Stimulated activated CD4-positive, alpha-beta T cell treated with anti-CD3 and anti-CD28 coated beads, Interleukin-2, amount 100 ng/mL, for 24 hours (primary cell): ENCODE measurements around the gene SUMO3.
A peak's percentile ranks its signal among the peaks of the same experiment; 100 is the strongest.

Source experiments
- DNase-seq, 2 donors: peaks; one replicate each; pipeline ENCODE4 v3.0.0-alpha.2; 2020

SUMO3 gene

DNA sequence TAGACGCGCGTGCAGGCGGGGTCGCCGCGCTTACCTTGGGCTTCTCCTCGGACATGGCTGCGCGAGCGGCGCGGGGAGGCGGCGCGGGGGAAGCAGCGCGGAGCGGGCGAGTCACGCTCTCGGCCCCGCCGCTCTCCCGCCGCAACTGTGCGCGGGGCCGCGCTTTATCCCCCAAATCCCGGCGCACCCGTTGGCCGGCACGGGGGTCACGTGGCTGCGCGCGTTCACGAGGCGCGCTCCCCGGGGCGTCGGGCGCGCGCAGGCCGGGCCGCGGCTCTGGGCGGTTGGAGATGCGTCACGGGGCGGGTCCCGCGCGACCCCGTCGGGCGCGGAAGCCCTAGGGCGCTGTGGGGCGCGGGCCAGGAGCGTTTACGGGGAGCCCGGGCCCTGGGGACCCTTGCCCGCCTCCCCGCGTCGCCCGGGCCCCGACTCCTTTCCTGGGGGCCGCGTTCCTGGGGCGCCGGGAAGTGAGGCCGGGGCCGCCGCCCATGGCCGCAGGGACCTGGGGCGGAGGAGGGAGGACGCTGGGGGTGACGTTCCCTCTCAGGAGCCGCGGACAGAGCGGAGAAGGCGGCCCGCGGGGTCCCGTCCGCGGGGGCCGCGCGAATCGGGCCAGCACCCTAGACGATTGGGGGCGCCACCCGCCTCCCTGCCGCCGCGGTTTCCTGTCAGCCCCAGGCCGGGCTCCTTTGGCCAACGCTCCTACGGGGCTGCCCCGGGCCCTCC is at the start of gene SUMO3:
SUMO3 (minus strand) TSS at position 149 of the 726 bp plus-strand sequence; CDS start at position 55, 94 bp downstream.
- DNase-seq: peak; percentile 84 to 86

DNA sequence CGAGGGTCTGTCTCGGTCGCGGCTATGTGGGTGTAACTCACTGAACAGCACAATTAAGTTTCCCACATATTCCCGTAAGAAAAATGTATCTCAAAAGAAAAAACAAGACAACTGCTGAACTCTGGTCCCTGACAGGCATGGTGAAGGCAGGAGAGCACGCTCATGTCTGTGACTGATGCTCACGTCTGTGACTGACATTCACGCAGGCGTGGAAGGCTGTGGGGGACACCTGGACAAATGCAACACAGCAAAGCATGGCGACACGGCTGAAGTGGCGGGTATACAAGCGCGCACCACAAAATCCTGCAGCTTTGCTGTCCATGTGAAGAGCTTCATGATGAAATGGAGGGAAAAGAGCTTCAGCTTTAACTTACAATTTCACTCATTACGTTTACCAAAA is 49.6 kb upstream of the SUMO3 start:
- no peak for DNase-seq

DNA sequence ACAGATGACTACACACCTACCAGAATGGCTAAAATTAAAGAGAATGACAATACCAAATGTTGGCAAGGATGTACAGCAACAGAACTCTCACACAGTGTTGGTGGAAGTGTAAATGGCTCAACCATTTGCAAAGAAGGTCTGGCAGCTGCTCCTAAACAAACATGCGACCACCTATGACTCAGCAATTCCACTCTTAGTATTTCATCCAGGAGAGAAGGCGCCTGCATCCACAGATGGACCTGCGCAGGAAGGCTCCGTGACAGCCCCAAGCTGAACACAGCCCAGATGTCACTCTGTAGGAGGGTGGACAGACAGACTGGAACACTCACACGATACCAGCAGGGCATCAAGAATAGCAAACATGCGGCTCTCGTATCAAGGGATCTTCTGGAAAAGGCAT is 48.9 kb upstream of the SUMO3 start:
- no peak for DNase-seq

DNA sequence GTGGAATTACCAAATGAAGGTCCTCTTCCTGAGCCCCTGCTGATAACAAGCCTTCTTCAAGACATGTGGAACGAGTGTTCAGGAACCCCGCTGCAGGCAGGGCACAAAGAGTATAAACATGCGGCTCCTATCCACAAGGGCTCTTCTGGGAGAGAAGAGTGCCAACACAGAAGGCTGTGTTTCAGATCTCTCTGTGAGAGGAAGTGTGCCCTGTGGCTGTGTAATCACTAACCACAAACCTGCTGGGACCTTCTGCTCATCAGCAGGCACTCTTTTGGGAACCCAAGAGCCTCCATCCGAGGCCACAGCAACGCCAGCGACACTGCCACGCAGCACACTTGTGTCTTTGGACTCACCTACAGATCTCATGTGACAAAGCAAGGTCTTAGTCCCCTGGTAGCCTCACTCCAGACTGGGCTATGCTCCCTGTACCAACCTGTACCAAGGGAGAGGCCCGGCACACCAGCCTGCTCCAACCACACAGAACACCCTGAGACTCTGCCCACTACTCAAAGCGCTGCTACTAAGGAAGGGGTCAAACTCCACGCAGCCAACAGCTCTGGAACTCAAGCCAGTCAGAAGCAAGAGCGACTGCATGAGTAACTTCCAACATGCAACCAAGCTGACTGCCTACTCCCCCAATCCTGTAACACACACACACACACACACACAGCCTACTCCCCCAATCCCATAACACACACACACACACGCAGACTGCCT is 47.9 kb upstream of the SUMO3 start:
- no peak for DNase-seq

- no peak for DNase-seq
Measured at GRCh38 chr21:44862869-44863685, 45.2 kb upstream of the SUMO3 start.

DNA sequence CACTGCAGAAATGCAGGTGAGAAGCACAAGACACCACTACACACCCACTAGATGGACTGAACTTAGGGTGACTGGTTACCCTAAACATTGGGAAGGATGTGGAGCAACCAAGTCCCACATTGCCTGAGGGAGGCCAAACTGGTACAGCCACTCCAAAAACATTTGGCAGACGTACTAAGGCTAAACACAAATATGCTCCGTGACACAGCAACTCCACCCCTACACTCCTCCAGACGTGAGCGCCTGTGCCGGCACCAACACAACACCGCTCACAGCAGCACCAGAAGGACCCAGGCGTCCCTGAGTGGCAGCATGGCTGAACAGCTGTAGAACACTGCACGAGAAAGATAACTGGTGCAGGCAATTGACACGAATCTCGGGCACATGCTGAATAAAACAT is 40.9 kb upstream of the SUMO3 start:
- no peak for DNase-seq

GRCh38 chr21:44858291-44858690 is 40.4 kb upstream of the SUMO3 start:
- no peak for DNase-seq

DNA sequence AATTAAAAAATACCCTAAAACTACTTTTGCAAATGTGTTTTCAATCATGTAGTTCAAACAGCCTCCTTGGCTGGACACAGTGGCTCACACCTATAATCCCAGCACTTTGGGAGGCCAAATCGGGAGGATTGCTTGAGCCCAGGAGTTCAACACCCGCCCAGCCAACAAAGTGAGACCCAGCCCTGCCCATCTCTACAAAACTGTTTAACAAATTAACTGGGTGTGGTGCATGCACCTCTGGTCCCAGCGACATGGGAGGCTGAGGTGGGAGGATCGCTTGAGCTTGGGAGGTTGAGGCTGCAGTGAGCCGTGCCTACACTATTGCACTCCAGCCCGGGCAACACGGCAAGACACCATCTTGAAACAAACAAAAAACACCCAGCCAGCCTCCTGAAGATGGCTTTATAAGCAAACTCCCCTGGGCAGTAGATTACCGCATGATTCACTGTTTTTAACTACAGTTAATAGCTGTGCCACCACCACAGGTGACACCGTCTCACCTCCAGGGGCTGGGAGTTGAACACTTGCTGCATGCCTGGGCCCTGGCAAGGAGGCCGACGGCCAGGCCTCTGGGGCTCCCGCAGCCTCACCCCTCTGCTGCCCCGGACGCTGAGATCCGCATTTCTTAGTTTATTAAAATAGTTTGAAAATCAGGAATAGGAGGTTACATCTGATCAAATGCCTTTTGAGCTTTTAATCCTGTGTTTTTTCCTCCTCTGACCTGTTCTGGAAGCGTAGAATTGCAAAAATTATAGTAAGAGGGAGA is 39.4 kb upstream of the SUMO3 start:
- DNase-seq: no peak

GRCh38 chr21:44856131-44856530 is 38.3 kb upstream of the SUMO3 start:
- DNase-seq: no peak

GRCh38 chr21:44855572-44855971 is 37.7 kb upstream of the SUMO3 start:
- DNase-seq: no peak

DNA sequence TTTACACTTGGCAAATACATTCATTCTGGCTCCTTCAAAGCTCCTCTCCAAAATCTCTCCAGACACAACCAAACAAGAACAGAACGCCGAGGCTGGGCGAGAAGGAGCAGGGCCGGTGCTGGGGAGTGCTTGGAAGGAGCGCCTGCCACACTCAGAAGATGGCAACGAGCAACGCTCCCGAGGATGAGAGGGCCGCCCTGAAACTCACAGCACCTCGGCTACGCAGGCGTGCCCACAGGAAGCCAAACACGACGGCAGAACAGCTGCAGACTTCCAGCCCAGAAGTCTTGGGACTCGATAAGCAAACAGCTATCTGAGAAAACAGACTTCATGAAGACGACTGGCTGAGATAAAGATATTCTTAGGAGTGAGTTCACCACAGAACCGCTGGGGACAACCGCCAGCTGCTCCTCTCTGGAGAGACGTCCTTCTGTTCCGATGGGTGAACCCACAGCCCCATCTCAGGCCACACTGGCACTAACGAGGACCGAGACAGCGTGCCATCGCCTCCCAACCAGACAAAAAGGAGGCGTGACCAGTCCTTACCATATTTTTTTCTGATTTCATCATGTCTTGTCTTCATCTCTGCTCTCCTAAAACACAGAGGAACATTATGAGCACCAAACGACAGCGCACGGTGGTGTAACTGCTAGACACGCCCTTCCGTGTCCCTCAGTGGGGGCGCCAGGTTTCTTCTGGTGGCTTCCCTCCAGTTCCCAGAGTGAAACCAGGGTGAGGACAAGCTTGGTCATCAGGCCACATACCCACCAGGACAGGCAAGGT is 37.0 kb upstream of the SUMO3 start:
- no peak for DNase-seq

DNA sequence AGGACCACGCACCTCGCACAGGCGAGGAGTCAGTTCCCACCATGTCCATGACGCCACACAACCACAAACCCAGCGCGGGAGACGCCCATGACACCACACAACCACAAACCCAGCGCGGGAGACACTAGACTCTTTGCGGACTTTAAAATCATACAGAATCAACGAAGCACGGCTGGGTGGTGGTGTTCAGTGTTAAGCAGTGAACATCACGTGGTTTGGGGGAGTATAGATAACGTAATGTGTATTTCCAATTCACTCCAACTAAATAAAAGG is 36.5 kb upstream of the SUMO3 start:
- DNase-seq: no peak

GRCh38 chr21:44853601-44854390 is 35.9 kb upstream of the SUMO3 start:
- DNase-seq: no peak

DNA sequence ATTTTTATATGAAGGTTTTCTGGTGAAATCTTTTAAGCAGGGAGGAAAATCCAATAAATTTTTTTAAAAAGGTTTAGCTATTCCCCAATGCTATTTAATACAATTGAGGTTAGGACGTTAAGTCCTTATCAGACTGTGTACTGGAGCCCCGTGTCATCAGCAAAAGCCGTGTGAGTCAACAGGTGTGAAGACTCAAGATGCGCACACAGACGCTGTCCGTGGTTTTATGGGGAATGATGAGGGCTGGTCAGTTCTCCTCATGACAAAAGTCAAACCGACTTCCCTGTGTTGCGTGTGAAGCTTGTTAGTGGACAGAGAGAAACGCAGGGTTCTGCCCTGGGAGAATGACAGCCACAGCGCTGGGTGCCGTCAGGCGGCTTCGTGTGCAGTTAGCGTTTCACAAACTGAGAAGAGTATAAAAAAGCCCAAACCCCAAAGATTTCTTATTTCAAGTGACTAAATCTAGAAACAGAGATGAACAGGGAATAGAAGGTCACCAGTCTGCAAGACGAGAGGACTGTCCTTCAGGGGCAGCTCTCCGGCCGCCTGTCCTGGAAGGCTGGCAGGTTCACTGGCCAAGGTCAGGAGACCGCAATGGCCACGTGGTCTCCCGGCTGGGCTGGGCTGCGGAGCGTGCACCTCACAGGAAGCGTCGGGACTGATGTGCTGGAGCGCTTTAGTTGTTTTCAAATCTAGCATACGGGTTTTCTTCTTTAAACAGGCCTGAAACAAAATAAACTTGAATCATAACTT is 33.2 kb upstream of the SUMO3 start:
- DNase-seq: no peak

GRCh38 chr21:44850208-44850800 is 32.4 kb upstream of the SUMO3 start:
- DNase-seq: no peak

GRCh38 chr21:44849616-44850130 is 31.8 kb upstream of the SUMO3 start:
- no peak for DNase-seq

DNA sequence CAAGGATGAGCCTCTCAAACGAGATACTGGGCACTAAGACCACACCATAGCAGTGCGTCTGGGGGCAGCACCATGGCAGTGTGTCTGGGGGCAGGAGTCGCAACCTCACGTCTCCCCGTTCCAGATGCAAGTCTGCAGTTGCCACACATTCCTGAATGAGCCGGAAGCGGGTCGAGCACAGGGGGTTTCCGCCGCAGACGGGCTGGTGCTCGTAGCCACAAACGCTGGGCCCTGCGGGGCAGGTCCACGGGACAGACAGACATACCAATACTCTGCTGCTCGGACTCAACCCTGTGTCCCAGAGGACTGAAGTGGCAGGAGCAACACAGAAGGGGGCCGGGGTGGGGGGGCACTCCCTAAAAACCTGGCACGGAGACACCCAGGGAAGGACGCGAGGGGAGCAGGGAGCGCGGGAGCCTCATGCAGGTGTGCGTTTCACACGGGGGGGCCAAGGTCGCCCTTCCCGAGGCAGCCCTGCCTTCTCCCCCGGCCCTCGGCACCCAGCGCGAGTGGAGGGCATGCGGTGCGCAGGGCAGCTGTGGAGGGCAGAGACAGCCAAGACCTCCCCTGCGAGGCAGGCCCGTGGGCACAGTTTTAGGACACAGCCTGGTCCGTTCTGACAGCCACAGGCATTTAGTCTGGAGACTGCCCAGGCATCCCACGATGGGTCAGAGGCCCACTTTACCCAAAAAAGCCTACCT is 31.1 kb upstream of the SUMO3 start:
- no peak for DNase-seq

DNA sequence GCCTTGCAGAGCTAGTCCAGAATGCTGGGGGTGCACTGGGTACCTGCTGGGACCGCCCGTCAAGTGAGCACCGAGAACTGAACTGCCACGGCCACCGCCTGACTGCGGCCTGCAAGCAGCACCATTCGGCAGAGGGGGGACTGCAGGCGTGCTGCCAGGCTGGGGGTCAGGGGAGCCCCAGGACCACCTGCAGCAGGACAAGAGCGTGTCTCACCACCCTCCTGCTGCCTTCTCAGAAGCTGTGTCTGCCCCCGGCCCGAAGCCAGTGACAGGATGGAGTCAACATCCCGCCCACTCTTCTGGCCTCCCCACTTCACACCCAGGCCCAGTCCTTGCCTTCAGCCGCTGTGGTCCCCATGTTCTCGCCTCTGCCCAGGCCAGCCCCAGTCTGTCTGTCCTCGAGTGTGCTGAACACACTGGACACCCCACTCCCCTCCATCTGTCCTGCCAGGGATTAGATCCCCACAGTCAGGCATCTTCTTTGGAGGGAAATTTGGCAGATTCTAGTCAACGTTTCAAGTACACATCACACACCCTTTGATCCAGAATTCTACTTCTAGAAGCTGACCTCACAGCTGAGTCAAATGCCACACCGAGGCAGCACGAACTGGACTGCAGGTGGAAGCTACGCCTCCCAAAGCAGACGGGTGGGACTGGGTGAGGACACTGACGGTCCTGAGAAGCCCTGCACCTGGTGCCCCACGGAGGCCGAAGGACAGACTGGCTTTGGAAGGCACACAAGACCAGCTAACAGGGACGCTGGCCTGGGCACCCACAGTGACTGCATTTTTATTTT is 29.6 kb upstream of the SUMO3 start:
- DNase-seq: no peak
